B cell (primary cell): ENCODE data around the gene PTGER3. TPM values are rescaled to one million over a fixed set of nuclear protein-coding genes. Genes with fewer than 3 reads are reported as not detected.

Experiments used
- ATAC-seq: fragments of 200-7000 bp; cut with Tn5 transposase; one replicate; pipeline ENCODE4 v1.10.0; 2021; ENCODE audit warnings: low read depth, mild to moderate bottlenecking, moderate number of reproducible peaks, moderate library complexity
- CTCF ChIA-PET: fragments of 350-600 bp; sonication (Branson Sonifier 250); formaldehyde crosslinking; loops from one replicate; lab custom pipeline; 2021; ENCODE audit warnings: antibody characterized with exemption, inconsistent platforms; lab: Charles Lee
- POLR2A ChIA-PET: fragments of 350-600 bp; sonication (Branson Sonifier 250); formaldehyde crosslinking; loops from one replicate; lab custom pipeline; 2021; ENCODE audit warnings: antibody characterized with exemption; lab: Charles Lee
- DNase-seq: peaks from one replicate; pipeline ENCODE4 v3.0.0; 2013
- H2AFZ ChIP-seq: 2 replicates; pipeline ENCODE4 v1.6.1; 2012; ENCODE audit warnings: mild to moderate bottlenecking, low read depth, low read length; ENCODE audit not compliant: insufficient read depth, poor library complexity, severe bottlenecking
- H3K27ac ChIP-seq, 2 donors: 1 replicate in 1 of 2; 2 replicates in 1 of 2; pipeline ENCODE4 v1.5.1; 2012 to 2013; ENCODE audit warnings: low read length in 2 of 2, mild to moderate bottlenecking in 2 of 2, moderate library complexity in 1 of 2
- H3K27me3 ChIP-seq, 4 experiments: fragments of 200-600 bp in 1 of 4; sonication (generic) in 1 of 4; replicated peaks in 1 of 4; 1 replicate in 2 of 4; 2 replicates in 2 of 4; pipeline versions ENCODE4 v1.6.1 to v1.7.0; 2013 to 2016; ENCODE audit warnings: low read length in 3 of 4, mild to moderate bottlenecking in 2 of 4, mixed read lengths in 1 of 4, moderate library complexity in 1 of 4; ENCODE audit not compliant: insufficient read depth in 4 of 4, control insufficient read depth in 3 of 4; ENCODE audit errors: control extremely low read depth in 1 of 4
- H3K36me3 ChIP-seq, 2 experiments: replicated peaks in 1 of 2; 1 replicate in 1 of 2; 2 replicates in 1 of 2; pipeline versions ENCODE4 v1.6.1 to v1.7.1; 2013; ENCODE audit warnings: low read length in 1 of 2; ENCODE audit not compliant: insufficient read depth in 2 of 2, control insufficient read depth in 1 of 2; ENCODE audit errors: control extremely low read depth in 1 of 2, extremely low read depth in 1 of 2
- H3K4me1 ChIP-seq, 2 donors: fragments of 200-600 bp in 1 of 2; sonication (generic) in 1 of 2; 1 replicate in 1 of 2; 2 replicates in 1 of 2; pipeline versions ENCODE4 v1.5.1 to v1.6.1; 2013 to 2017; ENCODE audit warnings: low read length in 2 of 2; ENCODE audit not compliant: control insufficient read depth in 2 of 2, insufficient read depth in 2 of 2
- H3K4me2 ChIP-seq: replicated peaks from 2 replicates; pipeline ENCODE3; 2012; ENCODE audit warnings: mild to moderate bottlenecking, low read depth, low read length; ENCODE audit not compliant: poor library complexity, severe bottlenecking
- H3K4me3 ChIP-seq, 5 experiments: fragments of 200-600 bp in 1 of 5; sonication (generic) in 1 of 5; 1 replicate in 3 of 5; 2 replicates in 2 of 5; pipeline versions ENCODE4 v1.5.1 to v1.7.0; 2011 to 2016; ENCODE audit warnings: low read length in 4 of 5, mild to moderate bottlenecking in 4 of 5, low read depth in 2 of 5, control low read depth in 1 of 5, moderate library complexity in 1 of 5; ENCODE audit not compliant: insufficient read depth in 1 of 5; ENCODE audit errors: control extremely low read depth in 1 of 5, extremely low read depth in 1 of 5
- H3K79me2 ChIP-seq: fragments of 200-600 bp; sonication (generic); one replicate; pipeline ENCODE4 v1.6.0; 2016; ENCODE audit warnings: low read length; ENCODE audit not compliant: control insufficient read depth, insufficient read depth
- H3K9ac ChIP-seq: fragments of 200-600 bp; sonication (generic); 2 replicates; pipeline ENCODE4 v1.6.1; 2017; ENCODE audit warnings: mild to moderate bottlenecking, low read length, moderate library complexity
- H3K9me3 ChIP-seq, 3 donors: one replicate each; pipeline versions ENCODE4 v1.6.1 to v1.7.1; 2013; ENCODE audit warnings: low read length in 2 of 3; ENCODE audit not compliant: control insufficient read depth in 2 of 3, insufficient read depth in 1 of 3; ENCODE audit errors: control extremely low read depth in 1 of 3
- H4K20me1 ChIP-seq: 2 replicates; pipeline ENCODE4 v1.6.0; 2012; ENCODE audit warnings: mild to moderate bottlenecking, low read length; ENCODE audit not compliant: insufficient read depth, control insufficient read depth, poor library complexity, severe bottlenecking
- H3K27ac Mint-ChIP-seq: one replicate; pipeline ENCODE4 v1.8.0; 2021; ENCODE audit warnings: mixed read lengths
- H3K27me3 Mint-ChIP-seq: one replicate; pipeline ENCODE4 v1.8.0; 2021; ENCODE audit warnings: mixed read lengths
- H3K4me1 Mint-ChIP-seq: one replicate; pipeline ENCODE4 v1.8.0; 2021; ENCODE audit warnings: mixed read lengths
- H3K4me3 Mint-ChIP-seq: one replicate; pipeline ENCODE4 v1.8.0; 2021; ENCODE audit warnings: mixed read lengths
- H3K9me3 Mint-ChIP-seq: one replicate; pipeline ENCODE4 v1.8.0; 2022; ENCODE audit warnings: mixed read lengths; ENCODE audit not compliant: insufficient read depth
- CTCF ChIP-seq: fragments of 200-600 bp; IDR thresholded peaks from one replicate; pipeline ENCODE4 v1.8.0; 2022; ENCODE audit warnings: antibody characterized with exemption, mild to moderate bottlenecking
- EZH2 ChIP-seq: IDR thresholded peaks from 2 replicates; pipeline ENCODE4 v1.6.1; 2012; ENCODE audit warnings: borderline replicate concordance, low read depth, mild to moderate bottlenecking, moderate library complexity, low read length; ENCODE audit not compliant: insufficient read depth, poor library complexity, severe bottlenecking
- WGBS: methylation state at CpG from one replicate; pipeline ENCODE4 v1.1.5; 2013; ENCODE audit warnings: missing lambda C conversion rate; ENCODE audit not compliant: insufficient coverage; 5-methylcytosine and 5-hydroxymethylcytosine counted together
- intact Hi-C: fragments of 100-400 bp; cut with micrococcal nuclease; formaldehyde crosslinking; loops from one replicate; pipeline ENCODE4 v1.10.0; 2022
- polyA plus RNA-seq: library from polyadenylated mRNA; depleted of rRNA; stranded (reverse); fragments of >200 nt; gene quantifications from 2 replicates; pipeline ENCODE4 v1.2.3, GENCODE V29; 2012
- total RNA-seq, 2 donors: library from RNA; stranded (reverse); fragments of 120-200 nt in 1 of 2; gene quantifications; 1 replicate in 1 of 2; 2 replicates in 1 of 2; pipeline versions ENCODE4 v1.2.3 to v1.2.4, GENCODE V29; 2013 to 2022

The PTGER3 gene
- total and polyA plus RNA-seq, 2 donors (not counting 1 experiment from before 2014, with no cell fraction given), result 0.27 TPM; not detected in 1

DNA sequence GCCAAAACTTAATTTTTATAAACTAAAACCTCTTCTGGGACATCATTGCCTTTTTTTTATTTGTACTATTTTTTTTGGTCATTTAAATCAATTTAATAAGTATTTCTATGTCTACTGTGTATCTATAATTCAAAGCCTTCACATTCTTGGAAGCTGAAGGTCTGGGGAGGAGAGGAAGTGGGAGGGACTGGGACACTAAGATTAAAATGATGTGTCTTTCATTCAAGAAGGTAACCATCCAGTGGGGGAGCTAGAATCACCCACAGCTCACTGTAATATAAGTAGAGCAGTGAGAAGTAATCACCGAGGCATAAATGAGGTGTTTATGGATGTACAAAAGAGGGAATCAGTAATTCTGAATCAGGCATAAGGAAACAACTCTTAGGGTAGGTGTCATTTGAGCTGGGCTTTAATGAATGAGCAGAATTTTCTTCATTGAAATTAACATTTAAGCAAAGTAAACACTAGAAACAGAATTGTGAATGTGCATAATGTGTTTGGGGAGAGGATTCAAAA lies 52.8 kb downstream of the PTGER3 start:
- TF ChIP-seq EZH2 (no peak), CTCF (no peak)
- POLR2A ChIA-PET, result no interaction called here
- no peaks in the 10 kb centered on the region for H3K4me1 Mint-ChIP-seq
- H3K27me3 Mint-ChIP-seq, result no peaks in the 10 kb centered on the region
- no peak overlapping the region for H3K4me3 Mint-ChIP-seq
- H3K27ac ChIP-seq, result no peak overlapping the region
- no peaks in the 10 kb centered on the region for H3K9me3 ChIP-seq
- no peak overlapping the region for H3K27ac Mint-ChIP-seq
- no peaks in the 10 kb centered on the region for H3K36me3 ChIP-seq
- ATAC-seq (no peak), DNase-seq (no peak)
- CTCF ChIA-PET, result no interaction called here
- no peaks in the 10 kb centered on the region for H3K9me3 Mint-ChIP-seq
- no peaks in the 10 kb centered on the region for H3K4me1 ChIP-seq
- WGBS, result no CpG with 5 or more reads among the region's 1 CpG
- no peaks in the 10 kb centered on the region for H4K20me1 ChIP-seq
- H3K79me2 ChIP-seq, result no peaks in the 10 kb centered on the region
- intact Hi-C loops, result no loop called here
- no peak overlapping the region for H3K9ac ChIP-seq
- H3K4me3 ChIP-seq, result no peak overlapping the region
- no peak overlapping the region for H2AFZ ChIP-seq
- peaks cover 0 to 4% (median 0%) of the 10 kb centered on the region in 4 experiments for H3K27me3 ChIP-seq
- H3K4me2 ChIP-seq, result no peak overlapping the region

DNA sequence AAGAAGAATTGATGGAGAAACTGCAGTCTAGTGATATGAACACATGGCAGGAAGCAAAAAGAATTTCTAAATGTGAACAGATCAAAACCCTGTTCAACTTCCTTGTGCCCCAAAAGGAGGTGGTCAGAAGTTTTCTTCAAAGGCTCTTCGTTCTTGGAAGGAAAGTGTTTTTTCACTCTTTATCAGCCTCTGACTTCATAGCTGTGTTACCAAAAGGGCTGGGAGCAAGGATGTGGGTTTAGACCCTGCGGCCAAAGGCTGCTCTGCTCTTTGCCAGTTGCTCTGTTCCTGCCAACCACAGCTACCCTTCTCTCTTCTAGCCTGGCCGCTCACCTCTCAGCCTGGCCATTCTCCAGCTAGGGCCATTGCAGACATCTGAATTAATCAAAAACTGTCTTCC lies 53.8 kb downstream of the PTGER3 start:
- CTCF ChIA-PET, result no interaction called here
- no peak for ATAC-seq
- WGBS, result 60% methylated on average over 2 of the region's 3 CpGs

More for the DNA sequence above, 53.8 kb downstream of the PTGER3 start:
- Histone ChIP-seq H3K79me2 (no peaks in the 10 kb centered on the region), H3K27me3 (peaks cover 0 to 4% (median 0%) of the 10 kb centered on the region in 4 experiments), H3K36me3 (no peaks in the 10 kb centered on the region), H3K4me3 (no peak overlapping the region), H3K4me2 (no peak overlapping the region), H3K9me3 (no peaks in the 10 kb centered on the region), H4K20me1 (no peaks in the 10 kb centered on the region), H2AFZ (no peak overlapping the region), H3K9ac (no peak overlapping the region), H3K27ac (no peak overlapping the region), H3K4me1 (no peaks in the 10 kb centered on the region)
- Mint-ChIP-seq H3K4me3 (no peak overlapping the region), H3K4me1 (no peaks in the 10 kb centered on the region), H3K27ac (no peak overlapping the region), H3K9me3 (no peaks in the 10 kb centered on the region), H3K27me3 (no peaks in the 10 kb centered on the region)
- intact Hi-C loops, result no loop called here
- TF ChIP-seq EZH2 (no peak), CTCF (no peak)
- POLR2A ChIA-PET, result no interaction called here
- DNase-seq, result no peak
